Jurkat, Clone E6-1 (cell line): Measurements from ENCODE around the gene HSPBP1.
A peak's percentile ranks its signal among the peaks of the same experiment; 100 is the strongest.

Experiments
- DNase-seq: peaks from one replicate; pipeline ENCODE4 v3.0.0-alpha.2; 2011; ENCODE audit warnings: low read depth, low spot score
- H3K4me3 ChIP-seq: 2 replicates; pipeline ENCODE4 v1.5.1; 2011; ENCODE audit warnings: mild to moderate bottlenecking, low read length, control low read depth, moderate library complexity

The HSPBP1 gene

GRCh38 chr19:55278391-55279135, 1.3 kb downstream of the HSPBP1 start:
- H3K4me3 ChIP-seq: peak overlapping the region; percentile 93
- DNase-seq: no peak

DNA sequence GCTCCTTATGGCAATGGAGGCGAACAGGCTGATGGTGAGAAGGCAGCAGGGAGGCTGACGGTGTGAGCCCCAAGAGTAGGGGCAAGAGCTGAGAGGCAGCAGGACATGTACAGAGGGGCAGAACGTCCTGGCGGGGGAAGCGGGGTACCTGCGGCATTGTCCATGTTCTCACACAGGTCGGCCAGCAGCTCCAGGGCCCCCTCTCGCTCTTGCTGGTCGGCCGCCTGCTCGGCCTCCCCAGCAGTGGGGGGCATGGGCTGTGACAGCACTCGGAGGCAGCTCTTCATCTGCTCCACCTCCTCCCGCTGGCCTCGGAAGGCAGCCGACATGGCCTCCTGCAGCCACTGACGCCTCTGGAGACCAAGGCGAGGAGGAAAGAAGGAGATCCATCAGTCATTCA, 2.4 kb downstream of the HSPBP1 start:
- no peak for DNase-seq
- H3K4me3 ChIP-seq: no peak overlapping the region

DNA sequence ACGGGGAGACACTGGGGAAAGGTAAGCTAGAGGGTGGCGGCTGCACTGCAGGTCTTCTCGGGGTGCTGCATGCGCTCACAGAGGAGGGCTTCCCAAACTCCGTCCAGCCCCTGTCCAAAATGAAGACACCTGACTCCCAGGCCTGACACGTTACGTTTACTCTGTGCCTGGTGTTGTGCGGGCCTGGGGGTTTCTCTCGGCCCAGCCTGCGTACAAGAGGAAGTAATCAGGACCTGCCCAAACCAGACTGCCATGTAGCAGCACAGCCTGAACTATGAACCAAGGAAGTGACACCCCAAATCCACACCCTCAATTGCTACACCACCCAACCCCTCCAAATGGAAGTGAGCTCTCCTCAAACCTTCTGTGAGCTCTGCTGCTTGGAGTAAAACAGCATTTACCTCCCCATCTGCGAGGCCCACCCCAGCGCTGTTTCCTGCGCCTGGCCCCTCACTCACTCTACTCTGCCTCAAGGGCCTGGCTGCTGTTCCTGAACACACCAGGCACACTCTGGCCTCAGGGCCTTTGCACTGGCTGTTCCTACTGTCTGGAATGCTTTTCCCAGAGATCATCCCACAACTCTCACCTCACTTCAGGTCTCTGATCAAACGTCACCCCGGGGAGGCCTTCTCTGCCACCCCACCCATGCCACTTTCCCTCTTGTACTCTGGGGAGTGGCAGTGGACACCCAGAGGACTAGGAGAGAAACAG, 3.0 kb downstream of the HSPBP1 start:
- H3K4me3 ChIP-seq: no peak overlapping the region
- DNase-seq: no peak

- H3K4me3 ChIP-seq: no peak overlapping the region
- DNase-seq: no peak
Measured at GRCh38 chr19:55275851-55276719, 3.8 kb downstream of the HSPBP1 start.

DNA sequence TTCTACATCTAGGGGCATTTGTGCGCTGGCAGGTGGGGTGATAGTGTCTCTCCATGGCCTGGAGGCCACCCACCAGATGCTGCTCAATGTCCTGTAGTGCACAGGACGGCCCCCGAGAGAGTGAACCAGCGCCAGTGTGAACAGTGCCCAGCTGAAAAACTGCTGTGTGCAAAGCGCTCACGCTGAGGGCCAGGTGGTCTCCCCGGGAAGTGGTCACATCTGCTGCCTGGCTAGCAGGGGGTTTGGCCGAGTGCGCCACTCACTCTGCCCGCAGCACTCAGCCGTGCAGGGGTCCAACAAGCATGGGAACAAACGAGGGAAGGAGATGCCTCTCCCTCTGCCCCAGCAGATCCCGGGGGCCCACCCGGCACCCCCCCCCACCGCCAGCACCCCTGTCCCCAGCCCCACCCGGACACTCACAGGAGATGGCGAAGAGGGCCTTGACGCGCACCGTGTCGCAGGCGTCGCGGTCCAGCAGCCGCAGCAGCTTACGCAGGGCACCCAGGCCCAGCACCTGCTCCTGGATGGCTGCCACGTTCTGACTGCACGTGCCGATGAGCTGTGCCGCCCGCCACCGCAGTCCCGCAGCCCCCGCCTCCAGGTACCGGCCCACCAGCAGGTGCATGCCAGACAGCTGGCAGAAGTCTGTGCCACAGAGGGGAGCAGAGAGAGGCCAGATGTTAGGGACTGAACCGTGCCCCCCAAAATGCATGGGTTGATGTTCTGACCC, 5.8 kb downstream of the HSPBP1 start:
- DNase-seq: no peak
- no peak overlapping the region for H3K4me3 ChIP-seq

DNA sequence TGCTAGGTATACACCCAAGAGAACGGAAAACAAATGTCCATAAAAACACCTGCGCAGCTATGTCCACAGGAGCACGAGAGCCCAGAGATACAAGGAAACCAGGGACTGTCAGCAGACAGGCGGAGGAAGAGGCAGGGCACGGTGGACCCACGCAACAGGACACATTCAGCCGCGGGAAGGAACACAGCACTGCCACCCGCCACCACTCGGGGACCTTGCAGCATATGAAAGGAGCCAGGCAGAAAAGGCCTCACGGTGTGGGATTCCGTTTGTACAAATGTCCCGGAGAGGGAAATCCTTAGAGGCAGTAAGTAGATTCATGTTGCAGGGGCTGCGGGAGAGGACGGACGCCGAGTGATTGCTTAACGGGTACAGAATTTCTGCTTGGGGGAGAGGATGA, 7.8 kb downstream of the HSPBP1 start:
- DNase-seq: no peak
- no peak overlapping the region for H3K4me3 ChIP-seq

DNA sequence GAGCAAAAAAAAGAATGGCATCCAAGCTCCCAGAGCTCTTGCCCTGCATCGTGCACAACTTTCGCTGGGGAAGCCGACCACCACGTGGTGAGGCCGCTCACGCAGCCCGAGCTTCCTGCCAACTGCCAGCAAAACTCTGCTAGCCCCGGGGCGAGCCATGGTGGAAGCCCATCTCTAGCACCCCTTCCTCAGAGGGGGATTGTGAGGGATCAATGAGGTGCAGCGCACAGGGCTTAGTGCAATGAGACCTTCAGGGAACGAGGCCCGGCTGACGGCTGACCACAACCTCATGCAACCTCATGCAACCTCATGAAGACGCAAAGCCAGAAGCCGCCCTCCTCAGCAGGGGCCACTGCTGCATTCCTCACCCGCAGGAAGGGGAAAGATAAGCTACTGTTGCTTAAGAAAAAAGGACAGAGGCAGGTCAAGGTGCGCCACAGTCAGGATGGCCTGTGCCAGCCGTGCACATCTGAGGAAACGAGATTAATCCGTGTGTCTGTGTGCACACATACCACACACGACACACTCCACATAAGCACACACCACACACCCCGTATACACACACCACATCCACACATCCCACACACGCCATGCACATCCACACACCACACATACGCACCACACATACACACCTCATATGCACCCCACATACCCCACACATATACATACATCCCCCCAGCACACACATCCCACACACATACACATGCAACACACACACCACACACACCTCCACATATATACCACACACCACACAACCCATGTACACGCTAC, 9.6 kb downstream of the HSPBP1 start:
- H3K4me3 ChIP-seq: no peak overlapping the region
- no peak for DNase-seq

- H3K4me3 ChIP-seq: no peak overlapping the region
- no peak for DNase-seq
Measured at GRCh38 chr19:55269299-55269698, 10.6 kb downstream of the HSPBP1 start.

- no peak for DNase-seq
Measured at GRCh38 chr19:55266840-55267239, 13.1 kb downstream of the HSPBP1 start.

GRCh38 chr19:55266404-55266803, 13.5 kb downstream of the HSPBP1 start:
- no peak for DNase-seq

More at GRCh38 chr19:55266840-55267239, 13.1 kb downstream of the HSPBP1 start:
- H3K4me3 ChIP-seq: no peak overlapping the region

GRCh38 chr19:55265723-55266386, 14.1 kb downstream of the HSPBP1 start:
- no peak for DNase-seq
- H3K4me3 ChIP-seq: no peak overlapping the region

More at GRCh38 chr19:55266404-55266803, 13.5 kb downstream of the HSPBP1 start:
- no peak overlapping the region for H3K4me3 ChIP-seq

- no peak overlapping the region for H3K4me3 ChIP-seq
- no peak for DNase-seq
Measured at GRCh38 chr19:55265173-55265572, 14.7 kb downstream of the HSPBP1 start.

- DNase-seq: no peak
- no peak overlapping the region for H3K4me3 ChIP-seq
Measured at GRCh38 chr19:55264531-55264930, 15.4 kb downstream of the HSPBP1 start.

DNA sequence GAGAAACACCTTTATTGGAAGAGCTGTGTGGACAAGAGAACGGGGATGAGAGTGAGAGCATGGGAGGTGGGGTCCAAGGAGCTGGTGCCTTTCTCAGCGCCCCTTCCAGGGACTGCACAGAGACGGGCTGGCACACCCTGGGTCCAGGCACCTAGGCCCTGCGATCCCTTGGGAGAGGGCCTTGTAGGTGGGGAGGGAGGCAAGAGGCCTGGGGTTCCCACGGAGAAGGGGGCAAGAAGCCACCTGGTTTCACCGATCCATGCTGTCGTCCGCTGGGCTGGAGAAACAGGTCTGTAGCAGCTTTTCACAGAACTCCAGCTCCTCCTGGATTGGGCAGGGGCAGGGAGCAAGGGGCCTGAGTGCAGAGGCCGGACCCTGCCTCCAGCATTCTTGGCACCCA, 17.6 kb downstream of the HSPBP1 start:
- H3K4me3 ChIP-seq: no peak overlapping the region
- no peak for DNase-seq

DNA sequence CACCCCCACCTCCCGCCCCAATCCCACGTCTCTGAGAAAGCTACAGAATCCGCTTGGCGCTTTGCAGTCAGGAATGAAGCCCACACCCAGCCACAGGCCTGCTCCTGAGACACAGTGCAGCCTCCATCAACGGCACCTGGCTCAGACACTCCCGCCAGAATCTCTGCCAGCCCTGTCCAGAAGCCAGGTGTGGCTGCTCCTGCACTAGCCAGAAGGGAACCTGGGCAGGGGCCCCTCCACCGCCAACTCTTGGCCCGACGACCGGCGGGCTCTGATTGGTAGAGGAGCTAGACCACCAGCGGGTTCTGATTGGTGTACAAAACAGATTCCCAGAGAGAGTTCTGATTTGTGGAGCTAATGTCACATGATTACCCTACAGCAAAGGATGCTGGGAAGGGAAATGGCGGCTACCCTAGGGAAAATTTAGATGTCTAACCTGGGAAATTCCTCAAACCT, 18.2 kb downstream of the HSPBP1 start:
- H3K4me3 ChIP-seq: no peak overlapping the region
- DNase-seq: no peak

GRCh38 chr19:55259540-55260210, 20.2 kb downstream of the HSPBP1 start:
- no peak for DNase-seq
- H3K4me3 ChIP-seq: peak overlapping the region; percentile 83

DNA sequence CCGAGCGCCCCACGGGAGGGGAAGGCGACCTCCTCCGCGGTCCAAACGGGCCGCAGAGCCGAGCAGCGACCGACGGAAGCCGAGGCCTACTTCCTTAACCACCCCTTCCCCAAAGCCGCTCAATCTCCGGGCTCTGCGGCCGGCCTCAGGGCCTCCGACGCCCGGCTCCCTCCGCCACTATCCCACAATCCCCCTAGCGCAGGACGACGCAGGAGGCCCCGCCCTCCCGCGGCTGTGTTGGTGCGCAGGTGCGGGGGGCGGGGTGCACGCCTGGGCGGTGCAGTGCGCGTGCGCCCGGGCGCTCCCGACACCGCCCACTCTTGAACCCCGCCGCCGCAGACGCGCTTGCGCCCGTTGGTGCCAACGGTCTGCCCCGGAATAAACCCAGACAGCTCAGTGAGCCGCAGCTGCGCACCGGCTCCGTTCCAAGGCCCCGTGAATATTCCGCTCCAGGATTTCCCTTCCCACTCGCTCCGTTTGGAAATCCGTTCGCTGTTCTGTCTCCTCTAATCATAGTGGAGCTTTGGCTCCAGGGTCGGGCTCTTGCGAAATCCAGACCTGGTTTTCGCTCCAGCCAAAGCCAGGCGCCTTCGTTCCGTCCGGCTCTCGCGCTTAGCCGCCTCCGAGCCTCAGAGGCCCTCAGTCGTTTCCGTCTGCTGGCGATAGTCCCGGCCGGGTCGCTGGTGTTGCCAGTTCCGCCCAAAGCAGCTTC, 20.9 kb downstream of the HSPBP1 start, which contains the start of gene PPP6R1:
Gene PPP6R1 (minus strand): TSS at position 190 of the 712 bp plus-strand sequence. CDS start 11,914 bp downstream, outside the sequence.
- H3K4me3 ChIP-seq: peak within 1 kb of the TSS; percentile 91
- DNase-seq: peak; percentile 100
